ENCODE results near the gene NOL11.
"Not testable (repeated sequence)": the region's sequence is repeated elsewhere in the genome, so short reads cannot be mapped to it uniquely, and the experiment has no call there.

The NOL11 gene

DNA sequence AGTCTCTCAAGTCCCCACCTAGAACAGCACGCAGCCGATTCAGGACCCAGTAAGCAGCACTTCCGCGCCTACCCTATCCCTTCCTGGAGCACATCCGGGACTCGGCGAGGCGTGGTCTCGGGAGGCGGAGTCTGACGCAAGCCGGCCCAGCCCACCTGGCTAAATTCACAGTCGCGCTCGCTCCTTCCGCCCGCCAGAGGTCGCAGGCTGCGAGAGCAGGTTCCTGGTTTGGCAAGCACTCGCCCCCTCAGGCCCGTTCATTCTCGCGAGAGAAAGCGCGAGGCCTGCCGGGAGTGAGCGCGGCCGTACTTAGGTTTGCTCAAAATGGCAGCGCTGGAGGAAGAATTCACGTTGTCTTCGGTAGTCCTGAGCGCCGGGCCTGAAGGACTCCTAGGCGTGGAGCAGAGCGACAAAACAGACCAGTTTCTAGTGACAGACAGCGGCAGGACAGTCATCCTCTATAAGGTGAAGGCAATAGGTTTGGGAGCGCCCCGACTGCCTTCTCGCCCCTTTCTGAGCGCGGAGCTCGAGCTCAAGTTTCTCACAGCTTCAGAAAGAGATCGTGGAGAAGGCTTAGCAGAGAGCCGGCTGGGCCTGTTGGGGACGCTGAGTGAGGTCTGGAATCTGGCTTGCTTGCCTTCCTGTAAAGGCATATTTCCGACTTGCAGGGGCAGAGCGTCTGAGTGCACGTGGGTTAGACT is at the start of gene NOL11:
TSS of gene NOL11 (plus strand) at position 313 of the 701 bp plus-strand sequence. CDS start at position 325, 12 bp downstream.
- DNase-seq (ENCODE audit: low spot score): peak; percentile 99

DNA sequence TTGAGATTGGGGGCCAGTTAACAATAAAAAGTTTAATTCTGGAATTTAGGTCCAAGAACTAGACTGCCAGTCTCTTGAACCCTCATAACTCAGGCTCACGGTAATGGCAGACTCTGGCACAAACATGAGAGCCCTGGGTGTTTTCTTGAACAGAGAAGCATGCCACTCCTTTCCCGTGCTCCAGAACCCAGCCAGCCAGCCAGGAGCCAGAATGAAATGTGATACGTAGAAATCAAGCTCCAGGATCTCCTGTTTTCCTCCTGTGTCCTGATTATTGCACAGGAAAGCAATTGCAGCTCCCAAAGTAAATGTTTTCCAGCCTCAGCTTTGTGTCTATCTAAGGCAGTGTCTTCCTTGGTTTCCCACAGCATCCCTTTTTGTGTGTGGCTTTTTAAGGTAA is 46.2 kb upstream of the NOL11 start:
- no peak for DNase-seq (ENCODE audit: low spot score)

DNA sequence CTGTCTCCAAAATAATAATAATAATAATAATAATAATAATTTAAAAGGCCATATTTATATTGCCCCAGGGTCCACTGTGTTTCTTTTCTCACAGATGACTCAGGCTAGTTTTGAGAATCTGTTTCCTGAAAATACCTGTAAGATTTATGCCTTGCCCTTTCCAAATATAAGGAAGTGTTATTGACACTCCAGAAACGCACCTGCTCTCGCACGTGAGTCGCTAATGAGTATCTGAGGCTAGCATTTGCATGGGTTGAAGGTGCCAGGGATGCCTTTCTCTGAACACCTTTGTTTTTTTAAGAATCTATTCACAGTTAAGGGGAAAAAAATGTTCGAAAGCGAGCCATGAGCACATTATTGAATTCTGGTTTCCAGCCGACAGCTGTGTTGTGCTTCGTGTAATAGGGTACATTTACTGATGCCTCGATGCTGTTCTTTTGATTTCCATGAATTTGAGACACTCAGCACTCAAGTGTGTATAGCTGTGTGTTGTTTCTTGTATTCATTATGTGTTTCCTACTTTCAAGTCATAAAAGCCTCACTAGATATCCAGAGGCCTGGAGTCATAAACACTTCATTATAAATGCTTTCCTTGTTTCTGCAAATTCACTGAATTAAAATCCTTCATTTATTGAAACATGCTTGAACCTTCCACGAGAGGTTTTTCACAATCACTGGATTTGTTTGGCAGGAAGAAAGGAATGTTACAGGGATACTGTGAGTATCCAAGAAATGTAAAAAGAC is 45.0 kb upstream of the NOL11 start:
- no peak for DNase-seq (ENCODE audit: low spot score)

DNA sequence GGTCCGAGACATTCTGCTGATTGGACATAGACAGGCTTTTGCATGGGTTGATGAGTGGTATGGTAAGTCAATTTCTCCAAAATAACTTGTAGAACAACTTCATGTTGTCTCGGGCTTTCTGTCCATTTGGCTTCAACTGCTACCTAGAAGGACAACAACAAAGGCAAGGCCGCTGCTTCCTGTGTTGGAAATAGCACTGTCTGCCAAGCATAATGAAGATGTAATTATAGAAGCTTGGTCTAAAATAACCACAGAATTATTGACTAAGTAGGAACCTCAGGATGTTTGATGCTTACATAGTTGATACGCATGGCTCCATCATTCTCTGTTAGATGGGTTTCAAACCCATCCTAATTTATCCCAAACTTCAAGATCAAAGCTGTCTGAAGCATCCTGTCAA is 42.3 kb upstream of the NOL11 start:
- DNase-seq (ENCODE audit: low spot score): no peak

DNA sequence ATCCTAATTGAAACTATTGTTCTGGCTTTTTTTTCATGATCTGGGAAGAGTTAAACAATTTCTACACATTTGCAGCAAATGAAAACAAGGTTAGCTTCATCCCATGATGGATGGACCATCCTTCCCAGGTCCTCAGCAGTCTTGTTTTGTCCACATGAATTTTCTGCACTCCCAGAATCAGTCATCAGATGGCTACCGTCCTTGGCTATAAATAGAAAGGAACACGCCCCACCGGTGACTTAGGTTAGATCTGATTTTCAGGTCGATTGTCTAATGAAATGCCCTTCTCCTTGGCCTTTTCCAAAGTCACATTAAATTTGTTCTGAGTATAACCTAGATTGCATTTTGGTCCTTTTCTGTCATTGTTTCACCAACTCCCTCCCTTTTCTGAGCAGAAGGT is 41.4 kb upstream of the NOL11 start:
- no peak for DNase-seq (ENCODE audit: low spot score)

DNA sequence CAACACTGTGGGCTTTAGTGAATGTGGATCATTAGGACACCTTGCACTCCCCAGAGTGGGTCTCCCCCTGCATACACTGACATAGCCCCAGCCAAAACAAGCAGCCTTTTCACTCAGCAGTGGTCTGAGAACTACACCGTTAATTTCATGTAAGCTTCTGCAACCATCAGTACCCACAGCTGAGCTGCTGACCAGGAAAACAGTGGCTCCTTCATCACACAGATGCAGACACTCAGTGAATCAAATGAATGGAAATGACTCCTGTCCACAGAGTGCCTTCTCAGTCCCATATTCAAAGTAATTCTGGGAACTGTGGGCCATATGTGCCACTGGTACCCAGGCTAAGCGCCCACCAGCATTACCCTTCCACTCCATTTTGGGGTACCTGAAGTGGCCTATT is 39.3 kb upstream of the NOL11 start:
- no peak for DNase-seq (ENCODE audit: low spot score)

DNA sequence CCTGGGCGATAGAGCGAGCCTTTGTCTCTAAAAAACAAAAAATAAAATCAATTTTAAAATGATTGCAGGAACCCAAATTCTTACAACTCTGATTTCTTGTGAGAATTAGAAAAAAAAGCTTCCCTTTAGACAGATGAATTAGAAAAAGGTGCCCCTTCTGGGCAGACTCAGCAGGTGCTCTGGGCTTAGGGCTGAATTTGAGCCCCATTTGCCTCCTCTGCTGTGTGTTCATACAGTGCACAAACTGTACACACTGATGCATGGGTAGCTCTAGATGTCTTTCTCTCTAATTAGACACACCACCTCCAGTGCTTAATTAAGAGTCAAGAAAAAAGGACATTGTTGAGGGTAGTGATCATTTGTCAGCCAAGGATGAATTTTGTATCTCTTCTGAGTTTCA is 38.5 kb upstream of the NOL11 start:
- no peak for DNase-seq (ENCODE audit: low spot score)

DNA sequence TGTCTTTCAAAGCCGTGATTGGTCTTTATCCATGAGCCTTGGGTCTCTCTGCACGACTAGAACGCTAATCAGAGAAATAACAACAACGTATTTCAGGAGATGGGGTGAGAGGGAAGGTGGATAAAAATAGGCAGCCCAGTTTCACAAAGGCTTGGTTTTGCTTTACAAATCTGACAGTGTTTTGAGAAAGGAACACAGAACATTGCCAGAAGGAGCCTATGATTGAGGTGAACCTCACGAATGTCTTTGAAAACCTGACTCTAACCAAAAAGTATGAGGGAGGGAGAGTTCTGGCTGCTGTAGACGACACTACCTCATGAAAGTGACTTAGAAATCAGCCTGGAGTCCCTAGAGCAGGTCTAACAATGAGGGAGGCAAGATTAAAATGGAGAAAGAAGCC is 38.0 kb upstream of the NOL11 start:
- no peak for DNase-seq (ENCODE audit: low spot score)

DNA sequence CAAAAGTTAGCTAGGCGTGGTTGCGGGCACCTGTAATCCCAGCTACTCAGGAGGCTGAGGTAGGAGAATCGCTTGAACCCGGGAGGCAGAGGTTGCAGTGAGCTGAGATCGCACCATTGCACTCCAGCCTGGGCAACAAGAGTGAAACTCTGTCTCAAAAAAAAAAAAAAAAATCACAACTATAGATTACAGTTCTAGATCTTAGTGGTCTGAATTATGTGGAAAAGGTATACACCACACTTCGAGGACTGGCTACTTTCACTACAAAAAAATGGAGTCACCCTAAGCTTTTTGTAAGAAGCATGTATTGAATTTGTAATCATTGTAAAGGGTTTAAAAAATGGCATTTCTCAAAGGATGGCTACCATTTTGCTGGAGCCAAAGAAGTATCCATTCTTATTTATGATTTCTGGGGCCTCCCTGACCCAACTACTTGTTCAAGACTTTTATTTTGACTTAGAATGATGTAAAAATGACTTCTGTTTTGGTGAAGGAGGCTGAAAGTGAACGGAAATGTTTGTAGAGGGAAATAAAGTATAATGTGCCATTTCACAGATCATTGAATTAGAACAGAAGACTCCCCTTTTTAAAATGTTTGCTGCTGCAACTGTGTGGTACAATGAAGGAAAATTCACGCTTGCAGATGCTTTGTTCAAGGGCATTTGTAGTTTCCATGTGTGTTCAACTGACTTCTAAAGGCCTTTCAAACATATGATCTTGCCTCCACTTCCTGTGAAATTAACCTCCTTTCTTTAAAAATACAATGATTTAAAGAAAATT is 37.1 kb upstream of the NOL11 start:
- no peak for DNase-seq (ENCODE audit: low spot score)

DNA sequence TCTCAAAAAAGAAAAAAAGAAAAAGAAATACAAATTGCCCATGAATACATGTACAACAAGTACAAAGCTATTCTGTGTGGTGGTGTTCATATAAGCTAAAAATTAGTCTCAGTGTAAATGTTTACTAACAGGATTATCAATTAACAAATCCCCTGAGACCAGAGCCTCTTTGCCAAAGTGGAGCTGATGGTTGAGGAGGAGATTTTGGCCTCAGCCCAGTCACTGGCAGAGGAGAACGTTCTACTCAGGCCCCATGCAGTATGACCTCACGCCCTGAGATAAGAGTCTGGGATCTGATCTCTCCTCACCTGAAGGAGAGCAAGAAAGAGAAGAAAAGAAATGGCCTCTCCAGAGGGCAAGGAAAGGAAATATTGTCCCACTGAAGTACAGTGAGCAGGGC is 35.5 kb upstream of the NOL11 start:
- DNase-seq (ENCODE audit: low spot score): no peak

DNA sequence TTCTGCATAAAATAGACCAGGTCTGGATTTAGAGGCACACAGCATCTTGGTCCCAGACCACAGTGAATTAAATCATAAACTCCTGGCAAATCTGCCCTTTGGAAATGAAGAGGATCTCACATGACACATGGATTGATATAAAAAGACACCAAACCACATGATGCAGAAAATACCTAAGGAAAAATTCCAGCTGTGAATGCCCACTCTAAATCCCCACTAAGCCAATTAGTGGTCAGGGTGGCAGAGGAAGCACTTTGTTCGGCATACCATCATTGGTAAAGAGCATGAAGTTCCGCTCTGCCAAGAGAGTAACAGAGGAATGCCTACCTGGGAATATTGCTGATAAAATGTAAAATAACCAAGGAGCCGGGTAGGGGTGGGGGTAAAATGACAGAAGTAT is 32.4 kb upstream of the NOL11 start:
- no peak for DNase-seq (ENCODE audit: low spot score)

DNA sequence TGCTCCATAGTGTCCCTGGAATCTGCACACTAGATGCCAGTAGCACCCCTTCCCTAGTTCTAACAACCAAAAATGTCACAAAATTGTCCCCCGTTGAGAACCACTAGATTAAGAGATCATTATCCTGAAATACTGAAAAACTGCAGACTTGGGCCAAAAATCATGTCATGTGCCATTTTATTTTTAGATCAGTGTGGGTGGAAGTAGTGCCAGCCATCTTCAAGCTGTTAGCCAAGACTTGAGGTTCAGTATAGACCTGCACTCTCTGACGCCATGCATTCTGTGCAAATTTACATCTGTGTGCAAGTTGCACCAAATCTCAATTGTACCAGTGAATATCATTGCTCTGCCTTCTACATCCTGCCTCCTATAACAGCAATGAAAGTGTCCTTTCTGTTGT is 31.5 kb upstream of the NOL11 start:
- DNase-seq (ENCODE audit: low spot score): no peak

DNA sequence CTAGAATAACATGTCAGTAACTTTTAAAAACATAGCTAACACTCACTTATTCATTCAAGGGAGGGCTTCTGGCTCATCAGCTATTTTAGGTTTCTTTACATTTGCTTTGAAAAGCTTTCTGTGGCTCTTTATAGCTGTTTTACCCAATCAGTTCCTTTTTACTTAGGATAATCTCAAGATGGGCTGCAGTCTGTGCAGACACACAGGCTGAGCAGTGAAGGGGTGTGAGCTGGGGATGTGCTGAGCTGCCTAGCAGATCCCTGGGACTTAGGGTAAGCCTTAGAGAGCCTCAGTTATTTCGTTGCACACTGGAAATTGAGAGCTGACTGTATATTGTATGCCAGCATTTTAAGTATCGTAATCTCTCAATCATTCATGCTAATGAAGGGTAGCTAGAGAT is 30.2 kb upstream of the NOL11 start:
- no peak for DNase-seq (ENCODE audit: low spot score)

DNA sequence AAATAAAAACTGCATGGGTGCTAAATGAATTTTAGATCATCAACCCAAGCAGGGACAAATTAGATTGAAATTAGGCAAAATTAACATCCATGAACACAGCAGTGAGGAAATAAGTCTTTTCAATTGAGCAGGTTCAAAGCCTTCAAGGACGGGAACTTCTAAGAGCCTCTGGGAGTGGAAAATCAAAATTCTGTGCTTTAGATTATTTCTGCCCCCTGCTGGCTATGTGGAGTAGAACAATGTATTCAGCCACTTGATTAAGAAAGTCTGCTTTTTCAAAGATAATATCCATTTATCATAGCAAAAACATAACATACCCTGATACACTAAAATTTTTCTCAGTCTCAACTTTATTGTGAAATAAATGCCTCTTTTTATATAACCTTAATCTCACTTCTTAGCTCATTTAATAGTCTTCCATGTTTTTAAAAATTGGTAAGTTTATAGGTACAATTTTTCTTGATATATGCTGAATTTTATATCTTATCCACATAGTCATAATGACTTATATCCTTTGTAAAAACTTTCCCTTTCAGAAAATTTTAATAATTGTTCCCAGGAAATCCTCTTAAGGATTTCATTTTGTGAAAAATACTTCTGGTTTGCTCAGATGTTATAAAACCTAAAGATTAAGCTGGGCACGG is 28.1 kb upstream of the NOL11 start:
- DNase-seq (ENCODE audit: low spot score): peak; percentile 75

DNA sequence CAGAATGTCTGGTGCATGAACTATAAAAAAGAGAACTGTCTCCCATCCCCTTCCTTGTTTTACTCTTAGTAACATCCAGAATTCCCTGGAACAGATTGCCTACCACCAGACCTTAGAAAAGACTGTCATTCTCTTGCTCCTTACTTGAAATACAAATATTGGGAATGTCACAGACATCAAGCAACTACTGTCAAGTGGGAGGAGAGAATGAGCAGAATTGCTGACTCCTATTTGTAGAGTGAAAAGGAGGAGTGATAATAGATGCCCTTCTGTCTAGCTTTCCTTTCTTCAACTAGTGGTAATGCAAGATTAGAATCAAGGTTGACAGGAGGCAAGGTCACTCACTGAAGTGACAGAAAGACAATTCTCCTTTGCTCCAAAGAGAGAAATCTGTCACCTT is 23.9 kb upstream of the NOL11 start:
- DNase-seq (ENCODE audit: low spot score): no peak

DNA sequence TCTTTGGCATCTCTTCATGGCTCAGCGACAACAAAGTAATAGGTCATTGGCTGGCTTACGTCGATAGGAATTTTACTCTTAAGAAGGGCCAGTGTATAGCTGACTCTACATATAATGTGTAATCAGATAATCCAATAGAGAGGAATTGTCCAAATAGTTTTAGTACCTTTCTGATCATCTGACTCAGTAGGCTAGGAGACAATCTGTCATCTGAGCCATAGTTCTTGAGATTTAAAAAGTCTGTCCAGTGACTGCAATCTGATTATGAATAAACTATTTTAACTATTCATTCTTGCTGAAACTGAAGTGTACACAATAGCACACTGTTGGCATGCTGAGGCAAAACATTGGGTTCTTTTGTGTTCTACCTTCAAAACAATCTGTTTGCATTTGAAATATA is 21.4 kb upstream of the NOL11 start:
- no peak for DNase-seq (ENCODE audit: low spot score)

DNA sequence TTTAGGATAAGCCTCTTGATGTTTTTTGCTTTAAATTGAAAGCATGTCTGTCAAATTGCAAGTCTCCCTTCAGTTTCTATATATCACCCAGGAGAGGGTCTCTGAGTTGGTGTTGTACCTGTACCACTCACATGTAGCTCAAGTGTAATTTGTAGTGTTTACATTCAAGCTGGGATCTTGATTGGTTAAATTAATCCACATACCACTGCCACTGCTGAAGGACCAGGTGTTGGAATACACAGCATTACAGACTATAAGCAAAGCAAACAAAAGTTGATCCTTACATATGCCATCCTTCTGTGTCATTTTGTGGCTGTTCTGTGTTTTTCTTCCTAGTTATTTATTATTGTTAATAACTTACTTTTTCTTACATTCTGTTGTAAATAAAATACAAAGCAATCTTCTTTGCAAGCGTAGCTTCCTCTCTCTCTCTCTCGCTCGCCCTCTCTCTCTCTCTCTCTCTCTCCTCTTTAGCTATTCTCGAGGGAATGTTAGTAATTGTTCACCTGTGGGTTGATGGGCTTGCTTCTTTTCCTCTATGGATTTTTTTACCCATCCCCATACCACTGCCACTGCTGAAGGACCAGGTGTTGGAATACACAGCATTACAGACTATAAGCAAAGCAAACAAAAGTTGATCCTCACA is 20.8 kb upstream of the NOL11 start:
- no peak for DNase-seq (ENCODE audit: low spot score)

DNA sequence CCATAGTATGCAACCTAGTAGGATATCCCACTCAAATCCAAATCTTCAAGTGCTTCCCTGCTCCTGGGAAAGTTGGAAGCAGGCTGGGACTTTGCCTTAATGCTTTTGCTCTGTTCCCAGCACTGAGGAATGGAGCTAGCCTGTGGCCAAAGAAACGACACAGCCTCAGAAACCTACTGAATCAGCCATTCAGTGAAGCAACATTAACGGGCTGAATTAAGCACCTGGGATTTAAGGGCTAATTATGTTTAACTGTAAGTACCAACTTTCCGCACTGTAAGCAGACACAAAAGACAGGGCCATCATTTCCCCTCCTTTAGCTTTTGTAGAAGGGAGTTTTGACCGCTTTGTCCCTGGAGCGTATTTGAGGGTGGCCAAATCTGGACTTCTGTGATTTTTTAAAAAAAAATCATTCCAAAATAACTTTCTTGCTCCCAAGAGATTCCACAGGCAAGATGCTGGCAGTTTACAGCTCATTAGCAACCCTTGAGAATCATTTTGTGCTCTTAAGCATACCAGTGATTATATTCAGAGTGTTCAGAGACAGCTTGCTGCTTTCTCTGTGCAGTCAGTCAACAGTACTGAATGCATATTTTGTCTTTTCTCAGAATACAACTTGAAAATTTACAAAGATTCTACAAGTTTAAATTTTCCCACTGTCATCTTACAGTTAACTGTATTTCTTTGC is 17.6 kb upstream of the NOL11 start:
- DNase-seq (ENCODE audit: low spot score): no peak

DNA sequence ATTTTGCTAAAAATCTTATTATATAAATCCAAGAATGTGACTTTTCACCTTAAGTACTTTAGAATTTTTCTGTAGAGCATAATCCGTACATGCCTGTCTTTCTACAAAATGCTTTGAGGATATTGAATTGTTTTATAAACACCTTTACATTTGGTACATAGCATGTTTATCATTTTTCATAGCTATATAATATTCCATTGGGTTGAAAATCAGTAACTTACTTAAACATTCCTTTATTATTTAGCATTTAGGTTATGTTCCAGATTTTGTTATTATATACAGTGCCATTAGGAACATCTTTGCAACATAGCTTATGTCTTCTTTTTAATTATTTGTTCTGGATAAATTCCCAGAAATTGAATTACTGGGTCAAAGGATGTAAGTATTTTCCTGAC is 17.0 kb upstream of the NOL11 start:
- DNase-seq (ENCODE audit: low spot score): no peak

DNA sequence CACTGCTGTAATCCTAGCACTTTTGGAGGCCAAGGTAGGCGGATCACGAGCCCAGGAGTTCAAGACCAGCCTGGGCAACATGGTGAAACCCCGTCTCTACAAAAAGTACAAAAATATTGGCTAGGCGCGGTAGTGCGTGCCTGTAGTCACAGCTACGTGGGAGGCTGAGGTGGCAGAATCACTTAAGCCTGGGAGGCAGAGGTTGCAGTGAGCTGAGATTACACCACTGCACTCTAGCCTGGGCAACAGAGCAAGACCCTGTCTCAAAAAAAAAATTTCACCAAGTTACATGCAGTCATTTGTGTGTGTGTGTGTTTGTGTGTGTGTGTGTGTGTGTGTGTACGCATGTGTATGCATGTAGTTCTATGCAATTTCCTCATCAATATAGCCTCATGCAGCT is 14.9 kb upstream of the NOL11 start:
- not testable (repeated sequence) for DNase-seq (ENCODE audit: low spot score)

DNA sequence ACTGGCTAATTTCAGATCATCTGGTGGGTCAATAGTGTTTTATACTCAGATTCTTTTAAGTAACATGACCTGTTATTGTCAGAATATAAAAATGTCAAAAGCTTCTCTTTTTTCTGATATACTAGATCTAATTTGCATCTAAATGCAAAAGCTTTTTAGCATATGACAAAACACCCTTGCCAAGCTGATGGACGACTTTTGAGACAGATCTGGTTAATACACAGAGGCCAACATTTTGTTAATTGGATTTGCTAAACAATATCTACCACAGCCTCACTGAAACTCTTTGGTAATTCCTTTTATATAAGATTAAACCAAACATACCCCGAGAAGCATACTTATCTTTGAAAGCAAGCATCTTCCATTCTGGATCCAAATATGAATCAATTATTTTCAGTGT is 10.3 kb upstream of the NOL11 start:
- no peak for DNase-seq (ENCODE audit: low spot score)

DNA sequence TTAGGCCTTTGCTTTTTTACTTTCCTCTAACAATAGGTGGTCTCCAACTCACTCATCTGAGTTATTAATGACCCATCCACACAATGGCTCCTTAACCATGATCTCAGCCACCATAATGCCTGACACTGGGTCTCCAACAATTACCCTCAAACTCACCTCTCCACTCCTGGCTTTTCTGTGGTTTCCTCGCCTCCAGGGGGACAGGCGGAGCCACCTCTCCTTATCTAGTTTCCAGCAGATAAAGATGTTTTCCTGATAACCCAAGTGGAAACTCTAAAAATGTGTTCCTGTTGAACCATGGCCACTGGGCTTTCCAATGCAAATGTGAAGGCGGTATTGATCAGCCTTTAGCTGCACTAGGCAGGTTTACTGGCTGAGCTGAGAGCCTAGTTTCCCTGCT is 9.4 kb upstream of the NOL11 start:
- no peak for DNase-seq (ENCODE audit: low spot score)
